GM03348 (cell line): Measurements from ENCODE around the gene CCDC141.

Experiments used
- DNase-seq: peaks from one replicate; pipeline ENCODE4 v3.0.0; 2012; ENCODE audit warnings: low spot score

The CCDC141 gene

DNA sequence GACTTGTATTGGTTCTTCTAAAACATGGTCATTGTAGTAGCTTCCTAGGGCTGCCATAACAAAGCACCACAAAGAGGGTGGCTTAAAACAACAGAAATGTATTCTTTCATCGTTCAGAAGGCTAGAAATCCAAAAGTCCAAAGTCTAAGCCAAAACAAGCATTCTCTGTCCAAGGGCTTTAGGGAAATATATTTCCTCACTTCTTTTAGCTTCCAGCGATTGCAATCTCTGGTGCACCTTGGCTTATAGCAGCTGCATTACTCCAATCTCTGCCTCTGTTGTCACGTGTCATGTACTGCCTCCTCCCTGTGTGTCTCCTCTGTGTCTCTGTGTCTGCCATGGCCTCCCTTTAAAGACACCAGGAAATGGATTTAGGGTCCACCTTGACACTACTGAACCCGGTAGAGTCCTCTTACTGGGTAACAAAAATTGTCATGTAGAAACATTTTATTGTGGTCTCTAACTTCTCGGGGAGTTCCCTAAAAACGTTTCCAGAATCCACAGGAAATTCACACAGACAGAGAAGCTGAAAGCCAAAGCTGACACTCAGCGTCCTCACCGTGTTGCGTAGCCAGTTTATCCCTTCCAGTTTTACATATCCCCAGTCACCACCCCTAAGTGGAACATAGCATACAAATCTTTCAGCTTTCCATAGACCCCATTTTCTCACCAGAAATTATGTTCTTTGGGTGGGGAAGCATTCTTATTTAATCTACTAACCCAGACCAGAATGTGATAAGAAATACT lies 222.0 kb downstream of the CCDC141 start:
- no peak for DNase-seq

DNA sequence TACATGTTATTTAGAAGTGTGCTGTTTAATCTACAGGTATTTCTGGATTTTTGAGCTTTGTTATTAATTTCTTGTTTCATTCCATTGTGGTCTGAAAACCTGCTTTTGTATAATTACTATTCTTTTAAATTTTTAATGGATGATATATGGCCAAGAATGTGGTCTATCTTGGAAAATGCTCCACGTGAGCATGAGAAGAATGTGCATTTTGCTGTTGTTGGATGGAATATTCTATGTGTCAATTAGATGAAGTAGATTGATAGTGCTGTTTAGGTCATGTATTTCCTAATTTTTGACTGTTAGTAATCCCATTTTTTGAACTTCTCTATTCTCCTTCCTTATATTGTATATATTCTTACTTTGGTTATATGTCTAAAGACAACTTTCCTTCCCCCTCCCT lies 222.8 kb downstream of the CCDC141 start:
- DNase-seq = no peak

DNA sequence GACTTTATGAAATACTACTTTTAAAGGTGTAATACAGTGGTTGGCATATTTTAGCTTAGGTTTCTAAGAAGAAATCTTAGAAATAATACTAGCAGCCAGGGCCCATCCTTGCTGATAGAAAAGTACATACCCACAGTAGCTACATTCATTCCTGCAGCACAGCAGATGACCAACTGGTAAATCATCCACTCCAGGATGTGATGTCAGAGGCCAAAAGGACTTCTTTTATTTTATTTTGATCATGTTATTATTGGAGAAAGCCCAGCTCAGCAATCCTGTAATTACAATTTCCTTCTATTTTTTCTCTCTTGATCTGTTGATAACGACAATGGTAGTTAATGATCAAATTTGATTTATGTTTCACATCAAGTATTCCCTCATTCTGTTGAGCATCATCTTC lies 224.8 kb downstream of the CCDC141 start:
- peak; percentile 14 for DNase-seq

DNA sequence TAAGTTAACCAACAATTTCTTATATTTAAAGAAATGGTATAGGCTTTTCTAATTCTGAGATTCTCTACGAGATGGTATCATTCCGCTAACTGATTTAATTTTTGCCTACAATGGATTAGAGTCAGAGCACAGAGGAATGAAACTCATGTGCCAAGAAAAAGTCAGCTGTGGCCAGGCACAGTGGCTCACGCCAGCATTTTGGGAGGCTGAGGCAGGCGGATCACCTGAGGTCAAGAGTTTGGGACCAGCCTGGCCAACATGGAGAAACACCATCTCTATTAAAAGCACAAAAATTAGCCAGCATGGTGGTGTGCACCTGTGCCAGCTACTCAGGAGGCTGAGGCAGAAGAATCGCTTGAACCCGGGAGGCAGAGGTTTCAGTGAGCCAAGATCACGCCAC lies 225.8 kb downstream of the CCDC141 start:
- no peak for DNase-seq

DNA sequence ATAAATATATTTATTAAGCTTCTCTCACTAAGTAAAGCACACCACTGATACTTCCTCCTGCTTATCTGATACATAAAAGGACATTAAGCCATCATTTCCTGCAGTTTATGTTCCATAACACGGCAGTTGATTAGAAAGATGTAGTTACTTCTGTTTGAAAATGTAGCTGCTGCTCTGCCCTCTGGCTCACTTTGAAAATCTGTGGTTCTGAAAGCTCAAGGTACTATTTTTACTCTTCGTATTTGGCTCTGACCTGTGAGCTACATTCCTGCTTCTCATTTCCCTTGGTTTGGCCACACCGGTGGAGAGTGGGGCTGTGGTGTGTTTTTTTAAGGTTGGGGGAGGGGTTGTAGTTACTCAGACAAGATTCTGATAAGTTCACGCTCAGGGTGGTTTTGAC lies 229.9 kb downstream of the CCDC141 start:
- DNase-seq = no peak

DNA sequence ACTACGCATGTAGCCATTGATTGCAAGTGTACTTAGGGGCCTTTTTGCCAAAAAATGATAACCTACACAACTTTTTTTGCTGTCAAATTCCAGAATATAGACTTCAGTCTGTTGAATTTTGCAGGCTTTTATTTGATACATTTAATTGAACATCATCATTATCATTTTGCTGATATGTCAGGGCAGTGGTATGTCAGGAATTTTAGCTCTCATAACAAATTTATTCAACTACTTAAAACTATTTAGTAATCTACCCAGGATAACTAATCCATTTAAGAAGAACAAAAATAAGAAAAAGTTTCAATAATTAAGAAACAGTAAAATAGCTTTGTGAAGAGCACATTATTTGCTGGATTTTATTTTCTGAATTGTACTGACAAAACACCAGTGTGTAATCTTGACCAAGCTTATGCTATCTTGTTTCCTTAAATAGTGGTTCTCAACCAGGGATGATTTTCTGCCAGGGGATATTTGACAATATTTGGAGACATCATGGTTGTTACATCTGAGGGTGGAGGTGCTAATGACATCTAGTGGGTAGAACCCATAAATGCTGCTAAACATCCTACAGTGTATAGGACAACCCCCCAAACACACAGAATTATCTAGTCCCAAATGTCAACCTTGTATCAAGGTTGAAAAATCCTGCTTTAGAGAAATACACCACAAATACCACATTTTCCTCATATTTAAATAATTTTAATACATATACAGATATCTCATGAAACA lies 230.6 kb downstream of the CCDC141 start:
- DNase-seq = peak; percentile 32

DNA sequence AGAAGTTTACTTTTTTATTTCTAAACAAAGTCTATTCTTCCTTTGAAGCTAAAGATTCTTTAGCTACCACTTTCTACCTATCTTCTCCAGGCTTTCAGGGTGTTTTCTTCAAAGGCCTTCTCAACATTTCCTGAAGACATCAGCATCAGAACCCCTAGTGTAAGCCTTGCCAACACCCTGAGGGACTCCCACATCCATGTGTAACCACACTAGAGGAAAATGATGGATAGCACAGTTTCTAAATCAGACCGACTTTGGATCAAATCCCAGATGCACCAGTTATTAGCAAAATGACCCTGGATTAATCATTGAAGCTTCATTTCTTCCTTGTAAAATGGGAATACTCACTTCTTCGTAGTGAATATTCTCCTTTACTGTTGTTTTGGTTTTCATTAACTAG lies 238.0 kb downstream of the CCDC141 start:
- no peak for DNase-seq

DNA sequence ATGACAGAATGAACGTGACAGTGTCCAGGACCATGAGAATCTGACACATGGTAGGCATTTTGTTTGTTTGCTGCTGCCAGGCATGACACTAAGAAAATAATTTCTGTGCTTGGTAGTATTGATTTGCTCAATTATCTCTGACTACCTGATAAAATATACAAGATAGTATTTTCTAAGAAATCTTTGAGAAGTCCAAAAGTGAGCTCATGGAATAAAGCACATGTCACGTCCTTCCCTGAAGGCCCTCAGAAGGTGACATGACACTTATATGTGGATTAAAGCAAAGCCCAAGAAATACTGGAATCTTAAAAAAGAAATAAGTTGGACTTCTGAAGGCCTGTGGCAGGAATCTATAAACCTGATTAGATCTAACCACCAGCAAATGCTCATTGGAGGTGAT lies 238.9 kb downstream of the CCDC141 start:
- no peak for DNase-seq

DNA sequence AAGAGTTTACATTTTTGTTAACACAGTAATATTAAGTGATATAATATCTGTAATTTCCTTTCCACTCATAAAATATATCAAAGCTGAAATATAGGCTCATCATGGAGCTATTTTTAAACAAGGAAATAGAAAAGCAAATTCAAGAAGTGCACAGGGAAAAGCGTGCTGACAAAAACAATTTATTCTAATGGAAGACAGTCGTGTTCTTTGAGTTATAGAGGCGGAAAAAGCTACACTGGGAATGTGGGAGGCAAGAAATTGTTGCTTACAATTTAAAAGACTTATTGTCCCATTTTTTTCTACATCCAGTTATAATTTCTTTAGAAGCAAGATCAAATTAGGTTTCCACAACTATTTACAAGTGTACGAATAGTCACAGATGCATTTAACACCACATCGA lies 239.5 kb downstream of the CCDC141 start:
- no peak for DNase-seq

DNA sequence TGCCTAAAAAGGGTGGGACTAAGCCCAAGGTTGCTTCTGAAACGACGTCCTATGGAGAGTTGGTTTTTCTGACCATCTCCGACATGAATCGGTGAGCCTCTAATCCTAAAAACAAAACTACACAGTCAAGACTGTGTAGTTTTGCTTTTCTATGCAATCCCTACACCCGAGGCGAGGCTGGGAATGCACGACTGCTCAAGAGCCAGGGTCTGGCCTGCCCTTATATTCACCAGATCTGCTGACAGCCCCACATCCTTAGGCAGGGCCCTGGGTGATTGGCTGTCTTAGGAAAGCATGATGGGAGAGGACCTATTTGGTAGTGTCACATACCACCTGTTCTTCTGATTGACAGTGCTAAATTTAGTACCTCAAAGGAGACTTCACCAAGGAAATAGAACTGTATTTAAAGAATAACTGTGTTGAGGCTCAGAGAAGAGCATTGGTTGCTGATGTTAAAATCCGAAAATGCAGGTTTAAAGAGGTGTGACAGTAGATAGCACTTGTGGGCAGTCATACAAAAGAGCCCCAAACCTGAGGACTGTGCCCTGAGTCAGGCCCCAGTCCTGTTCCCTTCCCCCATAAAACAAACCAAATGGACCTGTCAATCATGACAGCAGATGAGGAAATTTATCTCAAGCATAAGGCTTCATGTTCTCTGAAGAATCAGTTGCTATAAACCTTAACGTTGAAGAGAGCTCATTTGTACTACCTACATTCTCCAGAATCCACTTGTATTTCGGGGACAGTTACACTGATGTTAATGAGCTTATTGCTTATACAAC lies 242.5 kb downstream of the CCDC141 start, which contains the start of gene TTN:
TSS of gene TTN (minus strand) at position 197 of the 782 bp plus-strand sequence. CDS start 2,781 bp downstream, outside the sequence.
- no peak for DNase-seq

DNA sequence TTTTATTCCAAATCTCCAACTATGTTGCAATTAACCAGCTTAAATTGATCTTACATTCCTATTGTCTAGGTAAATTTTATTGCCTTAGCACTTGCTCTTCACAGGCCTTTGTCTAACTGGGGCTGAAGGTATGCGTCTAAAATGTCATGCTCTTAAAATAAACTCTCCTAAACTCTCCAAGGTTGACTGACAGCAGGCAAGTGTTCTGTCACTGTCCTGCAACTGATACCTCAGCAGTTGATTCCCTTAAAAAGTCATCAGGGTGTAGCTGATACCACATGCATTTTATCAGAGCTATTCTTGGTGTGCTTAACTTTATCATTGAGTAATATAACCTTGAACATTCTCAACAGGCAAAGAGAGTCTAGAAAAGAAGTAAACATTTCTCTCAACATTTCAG lies 243.4 kb downstream of the CCDC141 start:
- no peak for DNase-seq

DNA sequence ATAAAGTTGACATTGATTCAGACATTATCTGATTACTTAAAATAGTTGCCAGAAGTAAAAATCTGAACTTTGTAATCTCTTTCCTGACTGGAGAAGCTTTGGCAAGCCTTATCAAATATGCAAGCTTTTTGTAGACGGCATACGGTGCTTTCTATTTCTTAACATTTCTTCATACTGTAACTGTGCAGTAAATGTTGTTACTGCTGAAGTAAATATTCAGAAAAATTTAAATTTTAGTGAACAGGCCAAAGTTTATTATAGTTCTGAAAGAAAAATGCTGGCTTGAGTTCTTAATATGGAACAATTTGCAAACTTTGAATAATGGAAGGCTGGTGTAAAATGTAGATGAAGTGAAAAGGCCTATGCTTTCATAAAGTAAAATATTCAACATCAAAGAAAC lies 244.5 kb downstream of the CCDC141 start:
- no peak for DNase-seq

DNA sequence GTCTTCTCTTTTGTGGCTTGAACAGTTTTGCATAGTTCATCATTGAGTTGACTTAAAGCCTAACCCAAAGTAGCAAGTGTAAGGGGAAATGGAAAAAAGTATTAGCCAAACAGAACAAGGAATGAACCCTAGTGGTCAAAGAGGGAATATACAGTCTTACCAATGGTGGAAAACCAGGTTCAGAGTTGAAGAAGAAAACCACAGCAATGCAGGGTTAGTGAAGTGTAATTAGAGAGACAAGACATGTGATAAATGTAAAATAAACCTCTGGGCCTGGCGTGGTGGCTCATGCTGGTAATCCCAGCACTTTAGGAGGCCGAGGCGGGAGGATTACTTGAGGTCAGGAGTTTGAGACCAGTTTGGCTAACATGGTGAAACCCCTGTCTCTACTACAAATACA lies 245.1 kb downstream of the CCDC141 start:
- peak; percentile 15 for DNase-seq

DNA sequence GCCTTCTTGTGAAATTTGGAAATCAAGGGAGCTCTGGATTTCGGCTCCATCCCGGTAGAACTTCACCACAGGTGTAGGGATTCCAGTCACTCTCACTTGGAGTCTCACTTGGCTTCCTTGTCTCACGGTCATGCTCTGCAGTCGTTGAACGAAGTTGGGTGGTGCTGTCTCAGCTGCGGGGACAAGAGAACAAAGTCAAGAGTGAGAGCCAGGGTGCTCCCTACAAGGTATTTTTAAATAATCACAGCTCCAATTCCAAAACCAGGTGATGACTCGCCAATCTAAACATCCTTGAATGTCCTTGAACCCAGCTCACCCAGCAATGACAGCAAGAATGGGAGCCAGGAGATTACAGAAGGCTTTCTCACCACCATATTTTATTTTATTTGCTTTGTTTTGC lies 249.4 kb downstream of the CCDC141 start:
- DNase-seq = no peak

DNA sequence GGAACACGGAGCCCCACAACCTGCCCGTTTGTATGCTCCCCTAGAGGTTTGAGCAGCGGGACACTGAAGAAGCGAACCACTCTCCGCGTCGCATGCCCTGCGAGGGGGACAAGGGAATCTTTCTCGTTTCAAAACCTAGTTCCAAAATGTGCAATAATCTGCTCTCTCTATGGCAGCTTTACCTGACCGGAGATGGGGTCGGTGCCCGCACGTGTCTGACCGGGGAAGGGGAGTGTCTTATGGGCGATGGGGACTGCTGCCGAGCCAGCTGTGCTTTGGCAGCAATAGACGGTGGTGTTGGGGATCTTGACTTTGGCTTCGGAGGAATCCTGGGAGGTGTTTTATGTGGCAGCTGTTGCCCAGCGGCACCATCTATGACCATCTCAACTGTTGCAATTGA lies 250.6 kb downstream of the CCDC141 start:
- no peak for DNase-seq

DNA sequence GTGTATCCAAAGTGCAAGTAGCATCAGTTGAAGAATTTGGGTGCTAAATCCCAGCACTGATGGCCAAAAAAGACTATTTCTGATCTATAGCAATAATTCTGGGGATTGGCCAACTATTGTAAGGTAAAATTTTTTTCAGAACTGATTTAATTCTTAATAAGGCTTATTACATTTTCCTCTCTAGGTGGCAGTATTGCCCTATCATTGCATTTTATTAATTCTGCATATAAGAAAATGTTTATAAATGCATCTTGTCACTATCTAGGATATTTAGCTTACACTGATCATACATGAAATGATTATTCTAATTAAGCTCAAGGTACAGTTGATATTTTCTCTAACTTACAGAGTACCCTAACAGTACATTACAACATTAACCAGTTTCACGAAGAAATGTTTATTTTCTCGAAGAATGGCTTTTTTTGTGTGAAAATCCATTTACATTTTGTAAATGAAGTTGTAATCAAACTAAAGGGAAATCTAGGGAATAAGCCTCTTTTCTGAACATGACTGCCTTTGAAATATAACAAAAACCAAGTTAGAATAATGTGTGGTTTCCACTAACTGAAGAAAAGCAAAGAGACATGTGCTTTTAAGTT lies 253.8 kb downstream of the CCDC141 start:
- DNase-seq = peak; percentile 48

DNA sequence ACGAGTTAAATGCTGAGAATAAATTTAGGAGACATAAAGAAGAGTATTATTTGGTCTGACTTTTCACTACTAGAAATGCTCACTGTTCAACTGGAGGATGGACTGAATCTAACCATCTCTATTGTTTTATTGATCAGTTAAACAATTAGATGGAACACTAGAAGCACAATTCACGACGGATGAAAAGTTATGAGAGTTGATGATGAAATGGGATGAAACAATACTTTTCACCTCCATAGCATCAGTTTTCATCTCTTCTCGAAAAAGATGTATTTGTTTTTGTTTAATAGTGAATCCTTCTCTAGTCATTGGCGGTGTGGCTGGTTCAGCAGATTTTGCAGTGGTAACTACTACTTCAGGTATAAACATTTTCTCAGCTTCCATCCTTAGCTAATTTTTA lies 262.0 kb downstream of the CCDC141 start:
- DNase-seq = no peak

DNA sequence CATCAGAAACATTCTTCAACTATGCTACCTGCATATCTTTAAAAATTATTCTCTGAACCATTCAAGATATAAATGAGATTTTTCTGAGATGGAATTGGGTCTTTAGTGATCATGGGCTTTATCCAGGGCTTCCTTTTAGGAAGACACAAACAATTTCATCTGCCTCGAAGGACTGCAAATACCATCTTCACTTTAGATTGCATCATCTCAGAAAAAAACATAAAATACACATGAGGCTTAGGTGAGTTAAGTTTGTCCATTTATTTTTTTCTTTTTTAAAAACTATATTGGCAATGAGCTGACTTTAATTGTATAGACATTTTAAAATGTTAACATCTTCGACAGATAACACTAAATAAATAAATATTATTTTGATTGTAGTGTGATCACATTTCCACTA lies 262.8 kb downstream of the CCDC141 start:
- no peak for DNase-seq

DNA sequence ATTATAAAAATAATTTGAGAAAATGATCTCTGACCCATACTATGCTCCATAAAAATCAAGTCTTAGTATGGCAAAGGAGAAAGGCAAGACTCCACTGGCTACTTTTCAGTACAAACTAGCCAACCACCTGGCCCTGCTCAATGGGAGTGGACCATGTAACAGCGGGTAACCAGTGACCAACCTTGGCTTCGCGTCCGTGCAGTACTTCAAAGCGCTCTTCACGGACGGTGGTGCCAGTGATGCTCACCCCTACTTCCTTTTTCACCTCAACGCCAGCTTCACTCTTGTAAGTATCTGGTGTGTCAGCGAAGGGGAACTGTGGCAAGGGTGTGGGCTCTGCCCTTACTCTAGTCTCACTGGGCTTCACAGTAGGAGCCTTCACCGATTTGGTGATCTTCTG lies 266.0 kb downstream of the CCDC141 start:
- DNase-seq = no peak

DNA sequence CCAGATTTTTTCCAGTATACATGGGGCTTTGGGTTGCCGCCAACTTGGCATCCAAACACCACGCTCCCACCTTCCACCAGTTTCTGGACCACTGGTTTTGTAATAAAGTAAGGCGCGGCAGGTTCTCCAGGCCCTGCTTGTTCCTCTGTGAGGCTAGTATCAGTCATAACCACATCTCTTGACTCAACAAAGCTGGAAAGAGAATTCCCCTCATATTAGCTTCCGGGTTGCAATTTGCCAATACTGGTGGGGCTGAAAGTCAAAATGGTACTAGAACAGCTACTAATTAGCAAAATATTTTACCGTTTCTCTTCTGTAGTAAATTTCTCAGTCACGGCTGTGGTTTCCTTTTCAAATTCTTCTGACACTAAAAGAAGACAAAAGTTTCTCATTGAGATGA lies 267.7 kb downstream of the CCDC141 start:
- DNase-seq = no peak
